ENCODE results near the gene ATOH8.

ATOH8 gene

DNA sequence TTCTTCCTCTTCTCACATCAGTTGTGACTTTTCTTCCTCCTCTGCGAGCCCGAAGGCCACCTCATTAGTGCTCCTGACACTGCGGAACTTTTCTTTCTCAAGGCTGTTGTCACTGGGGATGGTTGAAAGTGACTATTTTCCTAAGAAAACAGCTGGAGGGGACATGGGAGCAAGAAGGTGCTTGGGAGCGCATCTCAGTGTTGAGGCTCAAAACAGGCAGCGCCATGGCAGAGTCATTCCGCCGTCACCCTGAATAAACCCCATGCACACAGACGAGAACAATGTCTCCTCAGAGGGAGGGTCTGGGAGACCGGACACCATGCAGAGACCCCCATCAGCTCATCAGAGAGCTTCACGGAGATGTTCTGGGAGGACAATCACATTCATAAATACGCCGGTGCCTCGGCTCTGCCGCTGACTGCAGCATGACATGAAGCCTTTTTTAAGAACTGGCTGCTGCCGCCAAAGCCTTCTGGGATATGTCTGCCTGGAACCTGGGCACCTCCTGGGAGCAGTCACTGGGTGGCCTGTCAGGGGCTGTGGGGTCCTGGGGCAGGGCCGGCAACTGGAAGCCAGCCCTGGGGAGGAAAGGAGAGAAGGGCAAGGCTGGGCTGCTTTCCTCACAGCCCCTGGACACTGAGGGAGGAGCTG is 19.2 kb downstream of the ATOH8 start:
- DNase-seq: no peak

DNA sequence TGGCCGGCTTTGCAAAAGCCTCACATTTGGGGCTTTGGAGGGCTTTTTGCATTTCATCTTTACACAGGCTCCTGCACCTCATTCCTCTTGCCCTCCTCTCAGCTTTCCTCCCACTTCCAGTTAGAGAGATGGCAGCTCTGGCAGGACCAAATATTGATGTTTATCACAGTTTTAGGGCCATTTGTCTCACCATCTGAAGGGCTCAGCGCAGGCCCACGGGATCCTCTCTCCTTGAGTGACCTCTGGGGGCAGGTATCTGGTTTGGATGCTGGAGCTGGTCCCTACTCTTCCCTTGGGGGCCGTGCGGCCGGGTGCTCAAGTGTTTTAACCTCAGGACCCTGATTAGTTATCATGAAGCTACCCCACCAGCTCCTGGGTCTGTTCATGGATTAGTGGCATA is 19.9 kb downstream of the ATOH8 start:
- no peak for DNase-seq

DNA sequence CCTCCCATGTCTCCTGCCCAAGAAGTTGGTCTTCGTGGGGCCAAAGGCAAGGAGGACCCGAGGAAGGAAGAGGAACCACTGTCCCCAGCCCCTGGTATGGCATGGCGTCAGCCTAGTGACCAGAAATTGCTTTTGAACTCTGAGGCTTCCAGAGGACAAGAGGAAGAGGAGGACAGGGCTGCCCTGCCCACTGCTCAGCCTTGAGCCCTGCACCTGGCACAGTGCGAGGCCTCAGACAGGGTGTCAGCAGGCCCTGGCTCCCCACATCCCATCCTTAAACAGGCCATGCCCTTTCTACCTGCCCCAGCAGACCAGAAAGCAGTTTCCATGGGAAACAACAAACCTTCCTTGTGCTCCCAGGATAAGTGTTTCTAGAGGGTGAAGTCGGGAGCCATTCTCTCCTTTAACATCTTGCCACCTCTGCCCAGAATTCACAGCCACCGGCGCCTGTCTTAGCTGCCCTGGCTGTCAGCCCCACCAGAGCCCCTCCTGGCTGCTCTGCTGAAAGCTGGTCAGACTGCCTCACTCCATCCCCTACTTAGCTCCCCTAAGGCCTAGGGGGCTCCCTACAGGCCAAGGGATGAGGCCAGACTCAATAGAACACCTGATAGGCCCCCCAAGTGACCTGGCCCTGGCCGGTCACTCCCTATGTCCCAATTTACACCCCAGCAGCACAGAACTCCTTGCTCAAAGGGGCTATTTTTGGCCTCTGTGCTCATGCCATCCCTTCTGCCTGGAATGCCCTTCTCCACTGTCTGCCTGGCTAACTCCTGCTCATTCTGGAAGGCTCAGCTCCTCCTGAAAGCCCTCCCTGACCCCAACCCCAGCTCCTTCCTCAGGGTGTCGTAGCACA is 20.6 kb downstream of the ATOH8 start:
- no peak for DNase-seq

DNA sequence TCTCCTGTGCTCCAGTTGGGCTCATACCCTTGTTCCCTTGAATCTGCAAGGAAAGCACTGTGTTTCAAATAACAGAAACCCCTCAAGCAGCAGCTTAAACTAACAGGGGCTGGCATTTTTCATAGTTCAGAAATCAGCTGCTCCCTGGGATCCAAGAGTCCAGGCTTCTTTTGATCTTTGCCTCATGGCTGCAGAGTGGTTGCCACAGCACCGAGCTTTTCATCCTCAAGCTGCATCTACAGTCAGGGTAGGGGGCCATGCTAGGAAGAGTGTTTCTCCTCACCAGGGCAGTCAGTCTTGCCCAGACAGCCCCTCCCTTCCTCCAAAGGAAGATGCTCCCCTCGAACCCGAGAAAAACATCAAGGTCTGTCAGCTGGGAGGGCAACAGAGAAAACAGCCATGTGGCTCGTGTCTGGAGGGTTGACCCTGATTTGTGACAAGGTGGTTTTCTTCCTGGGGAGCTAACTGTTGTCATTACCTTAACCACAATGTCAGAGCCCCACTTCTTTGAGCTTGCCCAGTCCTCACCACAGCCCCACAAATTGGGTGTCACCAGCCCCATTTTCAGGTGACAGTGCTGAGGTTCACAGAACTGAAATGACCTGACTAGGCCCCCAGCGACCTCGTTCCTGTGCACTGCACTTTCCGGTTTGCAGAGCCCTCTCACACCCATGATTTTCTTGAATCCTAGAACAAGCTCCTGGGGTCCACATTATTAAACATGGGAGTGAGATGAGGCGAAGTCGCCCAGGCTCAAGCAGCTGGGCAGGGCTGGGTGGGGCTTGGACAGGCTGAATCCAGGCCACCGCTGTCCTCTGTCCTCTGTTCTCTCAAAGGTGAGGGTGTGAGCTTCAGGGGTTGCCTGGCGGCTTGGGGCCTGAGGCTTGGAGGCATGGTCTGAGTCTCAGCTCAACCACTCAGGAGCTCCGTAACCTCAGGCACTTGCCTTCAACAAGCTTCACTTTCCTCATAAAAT is 21.9 kb downstream of the ATOH8 start:
- no peak for DNase-seq

DNA sequence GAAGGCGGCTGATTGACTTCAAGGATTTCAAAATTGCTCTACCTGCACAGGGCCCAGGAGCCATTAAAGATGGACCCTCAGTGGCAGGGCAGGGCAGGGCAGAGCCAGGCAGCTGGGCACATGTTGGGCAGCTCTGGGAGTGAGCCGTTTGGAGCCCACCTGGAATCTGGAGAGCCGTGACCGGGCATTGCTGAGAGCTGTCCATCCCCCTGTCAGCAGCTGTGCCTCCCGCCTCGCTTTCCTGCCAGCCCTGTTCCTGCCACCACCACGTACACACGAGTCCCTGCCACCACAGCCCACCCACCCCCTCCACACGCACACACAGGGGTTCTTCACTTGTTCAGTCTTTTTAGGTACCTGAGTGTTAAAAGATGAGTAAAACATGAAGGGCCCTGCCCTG is 22.9 kb downstream of the ATOH8 start:
- DNase-seq: no peak

DNA sequence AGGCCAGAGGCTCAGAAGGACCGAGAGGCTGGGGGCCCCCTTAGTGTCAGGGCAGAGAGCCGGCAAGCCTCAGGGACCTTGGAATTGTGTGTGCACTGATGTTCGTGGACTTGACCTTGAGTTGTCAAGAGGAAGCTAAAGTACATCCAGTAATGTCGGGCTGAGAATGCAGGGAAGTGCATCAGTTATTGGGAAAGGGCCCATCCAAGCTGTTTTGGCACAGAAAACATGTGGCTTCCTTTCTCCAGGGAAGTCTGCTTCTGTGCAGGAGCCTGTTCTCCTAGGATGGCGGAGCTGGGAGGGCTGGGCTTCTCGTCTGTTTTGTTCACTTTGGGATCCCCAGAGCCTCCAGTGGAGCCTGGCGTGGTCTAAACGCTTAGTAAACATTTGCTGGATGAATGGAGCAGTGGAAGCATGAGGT is 23.7 kb downstream of the ATOH8 start:
- no peak for DNase-seq

DNA sequence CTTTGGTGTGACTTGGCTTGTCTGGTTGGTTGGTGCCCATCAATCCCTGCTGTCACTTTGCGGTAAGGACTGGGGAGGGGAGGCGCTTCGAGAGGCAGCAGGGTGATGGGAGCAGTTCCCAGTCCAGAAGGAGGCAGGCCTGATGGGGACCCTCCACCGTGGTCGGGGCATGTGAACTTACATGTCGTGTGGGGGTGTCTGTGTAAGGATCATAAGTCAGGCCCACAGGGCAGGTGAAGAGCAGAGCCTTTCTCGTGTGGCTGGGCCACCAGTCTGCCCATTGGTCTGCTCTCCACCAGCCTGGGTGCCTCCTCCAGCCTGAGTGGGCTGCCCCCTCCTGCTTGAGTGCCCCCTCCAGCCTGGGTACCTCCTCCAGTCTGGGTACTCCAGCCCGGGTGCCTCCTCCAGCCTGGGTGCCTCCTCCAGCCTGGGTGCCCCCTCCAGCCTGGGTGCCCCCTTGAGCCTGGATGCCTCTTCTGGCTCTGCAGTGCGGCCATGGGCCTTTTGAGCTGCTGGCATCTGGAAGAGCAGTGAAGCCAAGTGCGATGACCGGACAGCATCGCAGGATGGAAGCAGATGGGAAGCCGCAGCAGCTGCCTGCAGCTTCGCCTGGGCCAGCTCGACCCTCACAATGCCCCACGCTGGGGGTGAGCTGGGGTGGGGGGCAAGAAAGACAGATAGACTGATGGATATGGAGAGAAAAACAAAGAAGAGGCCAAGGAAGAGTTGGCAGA is 25.0 kb downstream of the ATOH8 start:
- DNase-seq: no peak

DNA sequence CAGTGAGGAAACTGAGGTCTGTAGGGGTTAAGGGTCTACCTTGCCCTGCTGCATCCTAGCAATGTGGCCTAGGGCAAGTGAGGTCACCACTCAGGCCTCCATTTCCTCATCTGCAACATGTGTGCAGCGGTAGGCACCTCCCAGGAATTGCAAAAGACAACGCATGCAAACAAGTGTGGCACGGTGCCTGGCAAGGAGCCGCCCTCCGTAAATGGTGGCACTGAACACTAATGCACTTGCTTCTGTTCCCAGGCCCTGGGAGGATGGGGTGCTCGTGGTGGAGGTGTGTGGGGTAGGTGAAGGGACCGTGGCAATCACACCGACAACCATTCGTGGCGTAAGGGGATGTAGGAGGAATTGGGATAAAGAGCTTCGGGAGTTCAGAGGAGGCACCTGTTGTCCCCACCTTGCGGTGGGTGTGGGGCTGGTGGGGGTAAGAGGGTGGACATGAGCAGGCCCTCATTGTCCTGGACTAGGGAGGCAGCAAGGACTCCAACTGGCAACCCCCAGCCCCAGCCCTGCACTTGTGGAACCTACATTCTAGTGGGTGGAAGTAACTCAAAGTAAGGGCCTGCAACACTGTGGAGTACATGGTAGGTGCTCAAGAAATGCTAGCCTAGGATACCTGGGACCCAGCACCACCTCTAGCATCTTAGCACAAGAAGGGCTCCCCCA is 26.0 kb downstream of the ATOH8 start:
- no peak for DNase-seq

DNA sequence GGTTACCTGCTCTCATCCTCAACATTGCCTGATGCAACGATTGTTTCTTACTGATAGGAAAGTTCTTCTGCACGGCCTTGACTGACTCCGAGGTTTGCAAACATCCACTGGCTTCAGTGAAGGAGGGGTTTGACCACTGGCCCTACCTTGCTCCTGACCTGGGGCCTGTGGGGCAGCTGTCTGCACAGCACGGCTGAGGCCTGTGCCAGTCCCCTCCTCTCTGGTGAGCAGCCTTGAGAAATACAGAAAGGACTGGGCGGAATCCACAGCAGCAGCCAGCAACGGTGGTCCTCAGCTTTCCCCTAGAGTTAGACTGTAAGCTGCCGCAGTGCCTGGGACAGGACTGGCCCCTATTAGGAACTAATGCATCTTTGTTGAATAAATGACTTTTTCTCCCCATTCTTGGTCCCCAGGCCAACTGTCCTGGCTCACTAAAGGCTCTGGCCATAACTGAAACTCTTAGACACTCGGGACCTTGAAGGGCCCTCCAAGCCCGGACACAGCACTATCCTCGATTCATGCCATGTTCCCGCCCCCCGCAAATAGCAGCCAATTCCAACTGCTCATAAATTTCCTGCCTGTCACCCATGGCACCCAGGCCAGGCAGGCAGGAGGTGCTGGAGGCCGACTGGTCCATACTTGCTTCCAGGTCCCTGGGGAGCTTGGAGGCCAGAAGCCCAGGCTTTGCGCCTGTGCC is 26.7 kb downstream of the ATOH8 start:
- no peak for DNase-seq

DNA sequence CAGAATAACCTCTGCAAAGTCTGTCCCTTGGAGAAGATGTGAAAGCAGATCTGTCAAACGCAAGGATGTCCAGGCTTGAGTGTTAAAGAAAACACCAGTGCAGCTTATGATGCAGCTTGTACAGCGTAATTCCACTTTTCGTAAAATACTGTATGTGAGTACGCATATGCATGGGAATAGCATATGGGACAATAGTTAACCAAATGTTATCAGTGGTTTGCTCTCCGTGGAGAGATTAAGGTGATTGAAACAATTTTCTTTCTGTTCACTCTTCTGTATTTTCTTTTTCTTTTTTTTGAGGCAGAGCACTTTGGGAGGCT is 27.2 kb downstream of the ATOH8 start:
- no peak for DNase-seq

DNA sequence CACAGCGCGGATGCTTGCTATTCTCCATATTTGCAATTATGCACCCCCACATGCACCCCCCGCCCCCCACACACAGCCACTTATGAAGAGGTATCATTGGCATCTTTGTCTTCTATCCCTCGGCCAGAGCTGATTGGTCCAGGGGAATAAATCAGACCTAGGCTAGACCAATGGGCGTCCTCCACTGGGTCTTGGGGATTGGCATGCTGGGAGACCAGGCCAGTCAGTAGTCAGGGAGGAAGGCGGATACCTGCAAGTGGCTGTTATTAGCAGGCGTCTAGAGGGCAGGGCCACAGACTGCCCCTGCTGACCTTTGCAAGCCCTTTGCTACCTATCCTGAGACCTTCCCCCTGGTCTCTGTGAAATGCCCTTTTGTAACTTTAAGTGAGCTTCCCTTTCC is 30.0 kb downstream of the ATOH8 start:
- no peak for DNase-seq

DNA sequence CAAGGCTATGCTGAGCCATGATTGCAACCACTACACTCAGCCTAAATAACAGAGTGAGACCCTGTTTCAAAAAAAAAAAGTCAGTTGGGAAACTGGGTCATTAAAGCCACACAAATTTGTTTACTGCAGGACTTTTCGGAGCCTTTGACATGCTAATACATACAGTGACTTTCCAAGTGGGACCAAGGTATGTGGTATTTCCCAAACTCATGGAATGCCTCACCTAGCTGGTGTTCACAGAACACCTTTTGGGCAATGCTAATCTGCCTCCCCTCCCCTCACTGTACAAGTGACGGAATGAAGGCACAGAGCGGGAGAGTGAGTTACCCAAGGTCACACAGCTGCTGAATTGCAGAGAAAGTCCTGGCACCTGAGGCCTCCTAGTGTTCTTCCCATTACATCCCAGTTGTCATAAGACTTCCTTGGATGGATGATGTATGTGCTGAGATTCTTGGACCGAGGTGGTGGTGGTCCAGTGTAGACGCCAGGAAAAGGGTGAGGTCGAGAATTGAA is 30.7 kb downstream of the ATOH8 start:
- DNase-seq: no peak

DNA sequence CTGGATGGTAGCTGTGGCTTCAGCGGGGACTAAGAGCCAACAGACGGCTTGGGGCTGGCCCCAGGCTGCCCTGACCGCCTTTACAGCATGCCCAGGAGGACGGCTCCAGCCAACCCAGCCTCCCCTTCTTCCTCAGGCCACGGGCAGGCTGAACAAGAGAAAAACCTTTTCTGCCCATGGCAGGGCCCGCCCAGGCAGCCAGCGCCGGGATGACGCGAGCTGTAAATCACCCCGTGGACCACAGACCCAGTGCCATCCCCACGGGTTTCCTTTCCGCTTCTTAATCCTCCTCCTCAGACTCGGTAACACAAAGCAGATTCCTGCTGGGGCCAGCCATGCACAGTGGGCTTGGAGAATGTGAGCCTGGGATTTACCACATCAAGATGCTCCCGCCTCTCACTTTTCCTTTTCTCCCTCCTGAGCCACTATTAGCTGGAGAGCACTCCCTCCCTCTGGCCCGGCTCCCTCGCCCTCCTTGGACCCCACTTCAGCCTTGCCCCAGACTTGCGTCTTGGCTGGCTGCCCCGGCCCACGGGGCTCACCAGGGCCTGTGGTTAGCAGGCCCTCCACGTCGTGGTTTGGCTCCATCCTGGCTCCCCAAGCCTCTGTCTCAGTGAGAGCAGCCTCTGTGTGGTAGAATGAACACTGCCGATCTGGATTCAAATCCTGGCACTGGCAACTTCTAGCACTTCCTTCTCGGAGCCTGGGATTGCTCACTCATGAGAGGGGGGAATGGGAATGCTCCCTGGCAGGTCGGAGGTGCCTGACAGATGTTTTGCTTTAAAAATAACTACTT is 31.4 kb downstream of the ATOH8 start:
- DNase-seq: no peak

DNA sequence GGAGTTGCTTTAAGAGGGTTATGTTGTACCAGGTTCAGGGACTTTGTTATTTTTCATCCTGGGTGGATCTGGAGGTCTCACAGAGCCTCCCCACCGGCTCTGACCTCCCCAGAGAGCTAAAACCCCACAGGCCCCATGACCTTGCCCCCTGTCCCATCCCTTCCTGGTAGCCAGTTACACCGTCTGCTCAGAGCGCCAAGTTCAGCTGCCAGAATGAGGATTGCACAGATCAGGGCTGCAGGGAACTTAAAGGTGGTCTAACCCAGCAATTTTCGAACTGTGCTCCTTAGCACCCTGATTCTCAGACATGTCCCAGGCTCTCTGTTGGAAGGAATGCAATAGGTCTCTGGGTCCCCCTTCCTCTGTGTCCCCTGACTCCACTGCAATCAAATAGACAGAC is 32.1 kb downstream of the ATOH8 start:
- no peak for DNase-seq

DNA sequence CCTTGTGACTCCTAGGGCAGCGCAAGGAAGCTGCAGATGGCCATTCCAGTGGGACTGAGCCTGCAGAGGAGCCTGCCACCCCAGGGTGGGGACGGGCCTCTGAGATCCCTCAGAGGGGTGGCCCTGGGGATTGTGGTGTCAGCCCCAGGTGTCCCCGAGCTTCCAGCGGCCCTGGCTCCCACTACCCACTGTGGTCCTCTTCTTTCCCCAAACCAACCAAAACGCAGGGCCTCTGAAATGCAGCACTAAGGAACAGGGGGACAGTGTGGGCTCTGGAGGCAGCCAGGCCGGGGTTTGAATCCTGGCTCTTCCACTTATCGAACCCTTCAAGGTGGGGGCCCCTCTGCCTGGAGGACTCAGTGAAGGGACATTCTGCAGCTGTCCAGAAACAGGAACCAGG is 32.7 kb downstream of the ATOH8 start:
- DNase-seq: no peak

DNA sequence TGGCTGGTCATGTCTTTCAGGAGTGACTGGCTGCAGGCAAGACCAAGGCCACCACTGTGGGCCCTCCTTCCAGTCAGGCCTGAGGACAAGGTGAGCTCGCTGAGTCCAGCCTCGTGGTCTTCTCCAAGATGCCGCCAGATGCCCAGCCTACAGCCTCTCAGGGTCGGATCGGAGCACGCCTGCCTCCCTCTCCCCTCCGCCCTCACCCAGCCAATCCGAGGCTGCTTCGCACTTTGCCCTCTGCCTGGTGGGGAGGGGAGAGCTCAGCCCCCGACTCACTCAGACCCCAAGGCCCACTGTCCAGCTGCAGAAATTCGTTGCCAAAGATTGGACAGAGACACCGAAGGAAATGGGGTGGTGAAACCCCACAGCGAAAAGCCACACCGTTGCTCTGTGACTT is 33.1 kb downstream of the ATOH8 start:
- DNase-seq: no peak

DNA sequence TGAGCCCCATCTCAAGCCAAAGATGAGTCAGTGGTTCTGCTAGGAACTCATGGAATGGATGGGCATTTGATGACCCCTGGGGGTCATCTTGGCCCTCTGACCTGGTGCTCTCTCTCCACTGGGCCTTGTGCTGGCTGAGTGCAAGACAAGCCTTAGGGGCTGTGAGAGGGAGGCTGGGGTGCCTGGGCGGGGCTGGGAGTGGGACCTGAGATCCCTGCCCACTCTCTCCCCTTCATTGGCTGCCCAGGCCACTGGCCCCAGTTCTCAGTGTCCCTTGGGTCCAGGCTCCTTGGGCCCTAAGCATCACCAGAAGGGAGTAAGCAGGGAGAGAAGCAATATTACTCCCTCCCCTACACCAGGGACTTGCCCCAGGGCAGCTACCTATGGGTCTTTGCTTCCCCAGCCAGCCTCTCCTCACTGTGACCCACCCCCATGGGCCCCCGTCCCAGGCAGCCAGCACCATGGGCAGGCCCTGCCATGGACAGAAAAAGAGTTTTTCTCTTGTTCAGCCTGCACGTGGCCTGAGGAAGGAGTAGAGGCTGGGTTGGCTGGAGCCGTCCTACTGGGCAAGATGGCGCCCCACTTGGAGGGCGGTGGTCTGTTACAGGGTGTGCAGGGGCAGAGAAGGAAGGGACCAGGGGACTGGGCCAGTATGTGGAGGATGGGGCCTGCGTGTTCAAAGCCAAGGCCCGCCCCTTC is 33.6 kb downstream of the ATOH8 start:
- no peak for DNase-seq

DNA sequence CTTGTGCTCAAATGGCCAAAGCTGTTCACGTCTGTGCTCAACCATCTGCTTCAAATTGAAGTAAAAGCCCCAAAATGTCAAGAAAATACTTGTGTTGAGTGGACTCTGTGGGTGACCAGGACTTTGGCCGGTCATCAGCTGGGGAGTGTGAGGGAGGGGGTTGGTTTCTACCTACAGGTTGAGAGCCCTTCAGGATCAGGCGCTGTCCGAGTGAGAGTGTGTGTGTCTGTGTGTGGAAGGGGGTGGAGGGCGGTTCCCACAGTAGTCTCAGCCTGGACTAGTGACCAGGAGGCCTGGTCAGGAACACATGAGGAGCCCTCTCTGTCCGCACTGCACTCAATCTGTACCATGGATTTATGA is 34.2 kb downstream of the ATOH8 start:
- no peak for DNase-seq

DNA sequence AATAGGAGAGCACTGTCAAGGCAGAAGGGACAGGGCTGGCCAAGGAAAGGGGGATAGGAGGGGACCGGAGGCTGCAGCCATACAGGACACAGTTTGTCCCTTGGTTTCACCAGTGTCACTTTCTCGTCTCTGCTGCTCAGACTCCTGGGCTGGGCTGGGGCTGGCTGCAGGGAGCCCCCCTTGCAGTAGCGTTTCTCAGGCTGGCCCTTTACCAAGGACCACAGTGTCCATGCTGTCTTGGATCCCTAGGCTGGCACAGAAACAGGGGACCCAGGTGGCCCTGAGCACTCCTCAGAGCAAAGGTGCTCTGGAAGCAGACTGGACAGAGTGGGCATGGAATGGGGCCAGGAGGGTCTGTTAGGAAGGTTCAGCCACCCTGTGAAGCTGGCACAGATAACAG is 34.8 kb downstream of the ATOH8 start:
- no peak for DNase-seq

DNA sequence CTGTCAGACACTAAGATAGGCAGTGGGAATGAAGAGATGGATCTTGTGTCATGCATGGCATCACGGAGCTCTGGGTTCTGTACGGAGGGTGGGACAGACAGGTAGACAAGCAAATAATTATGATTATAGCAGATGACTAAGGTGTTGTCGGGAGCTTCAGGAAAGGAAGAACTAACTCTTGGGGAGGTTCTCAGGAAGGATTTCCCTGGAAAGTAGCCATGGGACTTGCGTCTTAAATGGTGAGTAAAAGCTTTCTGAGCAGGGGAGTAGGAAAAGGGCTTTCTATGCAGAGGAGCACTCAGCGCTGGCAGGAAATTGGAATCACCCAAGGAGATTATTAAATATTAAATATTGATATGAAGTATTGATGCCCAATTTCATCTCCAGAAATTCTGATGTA is 35.5 kb downstream of the ATOH8 start:
- DNase-seq: no peak
